ENCODE results near the gene MID1IP1.

DNA sequence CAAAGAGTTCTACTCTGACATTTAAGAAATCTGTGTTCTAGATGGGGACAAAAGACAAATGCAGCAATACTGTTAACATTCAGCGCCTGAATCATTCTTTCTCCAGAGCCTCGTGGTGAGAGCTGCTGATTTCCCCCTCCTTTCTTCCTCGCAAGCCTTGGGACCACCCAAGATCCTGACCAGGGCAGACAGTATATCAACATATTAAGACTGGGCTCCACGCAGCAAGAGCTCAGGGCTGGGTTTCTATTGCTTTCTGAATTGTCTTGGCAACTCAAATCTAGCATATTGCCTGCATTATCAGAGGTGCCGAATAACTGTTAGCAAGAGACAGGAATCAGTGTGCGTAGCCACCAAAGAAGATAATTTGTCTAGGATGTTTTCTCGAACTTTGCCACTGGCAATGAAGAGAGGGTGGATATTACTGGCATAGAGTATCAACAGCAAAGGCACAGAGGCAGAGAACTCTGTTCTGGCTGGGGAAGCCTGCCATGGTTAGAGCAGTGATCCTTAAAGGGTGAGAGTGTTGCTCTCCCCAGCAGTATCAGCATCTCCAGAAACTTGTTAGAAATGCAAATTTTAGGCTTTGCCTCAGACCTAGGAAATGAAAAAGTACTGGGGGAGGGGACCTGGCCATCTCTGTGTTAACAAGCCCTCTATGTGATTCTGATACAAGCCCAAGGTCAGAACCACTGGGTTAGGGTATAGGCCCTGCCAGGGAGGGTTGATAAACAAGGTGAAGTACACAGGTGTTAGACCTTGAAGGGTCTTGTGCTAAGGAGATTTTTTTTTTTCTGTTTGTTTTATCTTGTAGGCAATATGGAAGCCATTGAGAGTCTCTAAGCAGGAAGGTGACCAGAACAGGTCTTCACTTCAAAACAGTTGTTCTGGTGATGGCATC is 46.2 kb upstream of the MID1IP1 start:
- no peak for TF ChIP-seq CTCF (conservative IDR thresholded peaks at IDR 0.05; ENCODE audit: low read length)
- TF ChIP-seq EZH2phosphoT487 (IDR thresholded peaks at IDR 0.05; ENCODE audit: borderline replicate concordance, low read depth, low read length): no peak

All from OCI-LY7 (cell line).